ENCODE data around the gene HEATR3. TPM values are rescaled to one million over a fixed set of nuclear protein-coding genes. Genes with fewer than 3 reads are reported as not detected.

HEATR3 gene
- 11.0 TPM for total RNA-seq

DNA sequence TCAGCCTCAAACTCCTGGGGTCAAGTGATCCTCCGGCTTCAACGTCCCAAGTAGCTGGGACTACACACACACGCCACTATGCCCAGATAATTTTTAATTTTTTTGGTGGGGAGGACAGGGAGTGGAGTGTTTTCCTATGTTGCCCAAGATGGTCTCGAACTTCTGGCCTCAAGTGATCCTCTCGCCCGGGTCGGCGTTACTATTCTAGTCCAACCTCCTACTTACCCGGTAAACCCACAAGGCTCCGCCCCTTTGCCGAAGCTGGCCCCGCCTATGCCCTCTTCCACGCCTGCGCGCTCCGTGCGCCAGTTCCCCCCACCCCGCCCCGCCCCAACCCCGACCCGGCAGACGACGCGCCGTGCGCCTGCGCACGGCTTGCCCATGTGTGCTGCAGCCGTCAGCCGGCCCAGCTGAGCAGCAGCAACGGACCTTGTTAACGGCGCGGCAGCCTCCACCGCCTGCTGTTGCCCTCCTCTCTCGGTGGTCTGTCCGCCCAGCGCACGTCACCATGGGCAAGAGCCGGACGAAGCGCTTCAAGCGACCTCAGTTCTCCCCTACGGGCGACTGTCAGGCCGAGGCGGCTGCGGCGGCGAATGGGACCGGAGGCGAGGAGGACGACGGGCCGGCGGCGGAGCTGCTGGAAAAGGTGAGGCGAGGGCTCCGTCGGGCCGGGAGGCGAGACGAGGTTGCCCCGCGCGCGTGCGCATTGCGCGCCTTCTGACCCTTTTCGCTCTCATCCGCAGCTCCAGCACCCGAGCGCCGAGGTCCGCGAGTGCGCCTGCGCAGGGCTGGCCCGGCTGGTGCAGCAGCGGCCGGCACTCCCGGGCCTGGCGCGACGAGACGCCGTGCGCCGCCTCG, at the start of gene HEATR3:
TSS of gene HEATR3 (plus strand) at position 347 of the 858 bp plus-strand sequence. CDS start at position 509, 162 bp downstream.
- peak; percentile 93 to 94 (median 94) for DNase-seq (ENCODE audit: low read depth in 2 of 3, low spot score in 2 of 3)

DNA sequence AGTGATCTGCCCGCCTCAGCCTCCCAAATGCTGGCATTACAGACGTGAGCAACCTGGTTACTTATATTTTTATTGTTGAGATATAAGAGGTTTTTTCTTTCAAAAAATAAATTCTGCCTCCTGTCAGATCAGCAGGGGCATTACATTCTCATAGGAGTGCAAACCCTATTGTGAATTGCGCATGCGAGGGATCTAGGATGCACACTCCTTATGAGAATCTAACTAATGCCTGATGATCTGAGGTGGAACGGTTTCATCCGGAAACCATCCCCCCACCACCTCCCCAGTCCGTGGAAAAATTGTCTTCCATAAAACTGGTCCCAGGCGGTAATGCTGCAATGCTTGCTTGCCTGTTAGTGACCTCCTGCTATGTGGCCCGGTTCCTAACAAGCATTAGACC, 48.2 kb upstream of the HEATR3 start:
- DNase-seq (ENCODE audit: low read depth in 2 of 3, low spot score in 2 of 3): no peak

- DNase-seq (ENCODE audit: low read depth in 2 of 3, low spot score in 2 of 3): peak in 1 of 3 donors; percentile 29
Observed at GRCh38 chr16:50021544-50021943, 44.2 kb upstream of the HEATR3 start.

GRCh38 chr16:50023641-50024040, 42.1 kb upstream of the HEATR3 start:
- DNase-seq (ENCODE audit: low read depth in 2 of 3, low spot score in 2 of 3): no peak

- DNase-seq (ENCODE audit: low read depth in 2 of 3, low spot score in 2 of 3): no peak
Observed at GRCh38 chr16:50024207-50024606, 41.6 kb upstream of the HEATR3 start.

- peak; percentile 91 to 98 (median 96) for DNase-seq (ENCODE audit: low read depth in 2 of 3, low spot score in 2 of 3)
Observed at GRCh38 chr16:50024684-50025536, 40.9 kb upstream of the HEATR3 start, which contains the start of gene CNEP1R1. TSS of gene CNEP1R1 (plus strand) at chr16:50025225. CDS start at chr16:50025316, 91 bp downstream.

GRCh38 chr16:50025537-50025931, 40.2 kb upstream of the HEATR3 start:
- peak in 2 of 3 donors; percentile 9 to 36 for DNase-seq (ENCODE audit: low read depth in 2 of 3, low spot score in 2 of 3)

GRCh38 chr16:50027829-50028228, 37.9 kb upstream of the HEATR3 start:
- DNase-seq (ENCODE audit: low read depth in 2 of 3, low spot score in 2 of 3): no peak

DNA sequence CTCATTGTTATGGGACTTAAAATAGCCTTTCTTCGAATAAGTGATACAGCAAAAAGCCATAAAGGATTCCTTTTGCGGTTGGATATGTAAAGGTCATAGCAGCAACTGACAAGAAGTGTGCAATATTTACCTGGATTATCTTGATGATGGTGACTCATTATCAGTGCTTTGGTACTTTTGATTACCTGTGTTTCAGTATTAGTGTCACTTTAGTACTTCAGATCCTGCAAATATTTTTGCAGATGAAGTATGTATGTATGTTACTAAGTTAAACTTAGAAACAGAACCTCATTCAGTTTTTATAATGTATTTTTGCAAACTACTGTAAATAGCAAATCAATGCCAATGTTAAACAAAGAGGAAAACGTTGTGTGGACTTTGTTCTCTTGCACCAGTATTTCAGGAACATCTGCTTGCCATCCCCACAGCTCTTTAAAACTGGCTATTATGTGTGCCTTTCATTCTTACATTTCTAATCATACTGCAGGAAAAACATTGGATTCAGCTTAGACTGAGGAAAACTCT, 30.2 kb upstream of the HEATR3 start:
- DNase-seq (ENCODE audit: low read depth in 2 of 3, low spot score in 2 of 3): no peak

DNA sequence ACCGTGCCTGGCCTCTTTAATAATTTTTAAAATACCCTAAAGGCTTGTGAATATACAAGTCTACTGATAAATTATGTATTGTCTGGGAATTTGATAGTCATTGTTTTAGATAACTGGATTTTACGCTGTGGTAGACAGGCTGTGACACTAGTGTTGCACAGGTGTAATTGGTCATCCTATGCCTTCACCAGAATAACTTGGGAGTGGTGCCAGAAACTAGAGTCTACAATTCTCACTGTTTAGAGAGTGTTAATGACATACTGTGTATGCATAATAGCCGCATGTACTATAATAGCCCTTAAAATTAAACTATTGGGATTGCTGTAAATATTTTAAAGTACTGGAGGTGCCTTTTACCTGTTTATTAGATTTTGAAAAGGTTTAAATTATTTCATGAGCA, 29.3 kb upstream of the HEATR3 start:
- no peak for DNase-seq (ENCODE audit: low read depth in 2 of 3, low spot score in 2 of 3)

DNA sequence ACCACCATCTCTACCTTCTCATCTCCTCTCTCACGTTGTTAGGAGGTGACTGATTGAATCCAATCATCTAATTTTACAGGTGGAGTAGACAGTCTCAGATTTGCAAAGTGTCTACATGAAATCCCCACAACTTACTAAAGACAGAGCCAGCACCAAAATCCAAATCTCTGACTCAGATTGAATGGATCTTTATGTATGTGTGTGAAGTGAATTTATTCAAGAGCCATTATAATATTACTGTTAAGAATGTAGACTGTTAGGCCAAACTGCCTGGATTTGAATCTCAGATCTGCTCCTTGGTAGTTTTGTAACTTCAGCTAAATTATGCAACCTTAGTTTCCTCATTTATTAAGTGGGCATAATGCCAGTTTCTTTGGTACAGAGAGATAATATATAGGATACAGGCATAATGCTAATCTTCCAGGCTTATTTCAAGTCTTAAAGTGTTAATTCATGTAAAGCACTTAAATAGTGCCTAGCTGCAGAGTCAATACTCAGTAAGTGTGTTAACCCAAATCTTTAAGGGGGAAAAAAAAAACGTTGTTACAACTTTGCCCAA, 28.0 kb upstream of the HEATR3 start:
- peak in 1 of 3 donors; percentile 37 for DNase-seq (ENCODE audit: low read depth in 2 of 3, low spot score in 2 of 3)

DNA sequence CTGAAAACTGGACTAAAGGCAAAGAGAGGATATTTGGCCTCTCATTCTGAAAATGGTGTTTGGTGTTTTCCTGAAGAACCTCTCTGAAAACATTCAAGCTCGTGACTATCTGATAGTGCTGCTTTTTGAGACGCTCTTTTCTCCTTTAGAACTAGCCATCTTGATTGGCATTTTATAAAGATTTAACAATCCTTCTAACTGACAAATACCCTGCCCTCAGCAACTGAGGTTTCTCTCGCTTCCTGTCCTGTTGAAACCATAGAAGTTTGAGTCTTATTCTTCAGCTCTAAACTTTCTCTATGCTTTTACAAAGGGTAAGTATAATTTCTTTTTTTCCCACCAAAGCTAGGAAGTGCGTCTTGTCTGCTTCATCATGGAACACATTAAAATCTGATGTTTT, 27.5 kb upstream of the HEATR3 start:
- no peak for DNase-seq (ENCODE audit: low read depth in 2 of 3, low spot score in 2 of 3)

DNA sequence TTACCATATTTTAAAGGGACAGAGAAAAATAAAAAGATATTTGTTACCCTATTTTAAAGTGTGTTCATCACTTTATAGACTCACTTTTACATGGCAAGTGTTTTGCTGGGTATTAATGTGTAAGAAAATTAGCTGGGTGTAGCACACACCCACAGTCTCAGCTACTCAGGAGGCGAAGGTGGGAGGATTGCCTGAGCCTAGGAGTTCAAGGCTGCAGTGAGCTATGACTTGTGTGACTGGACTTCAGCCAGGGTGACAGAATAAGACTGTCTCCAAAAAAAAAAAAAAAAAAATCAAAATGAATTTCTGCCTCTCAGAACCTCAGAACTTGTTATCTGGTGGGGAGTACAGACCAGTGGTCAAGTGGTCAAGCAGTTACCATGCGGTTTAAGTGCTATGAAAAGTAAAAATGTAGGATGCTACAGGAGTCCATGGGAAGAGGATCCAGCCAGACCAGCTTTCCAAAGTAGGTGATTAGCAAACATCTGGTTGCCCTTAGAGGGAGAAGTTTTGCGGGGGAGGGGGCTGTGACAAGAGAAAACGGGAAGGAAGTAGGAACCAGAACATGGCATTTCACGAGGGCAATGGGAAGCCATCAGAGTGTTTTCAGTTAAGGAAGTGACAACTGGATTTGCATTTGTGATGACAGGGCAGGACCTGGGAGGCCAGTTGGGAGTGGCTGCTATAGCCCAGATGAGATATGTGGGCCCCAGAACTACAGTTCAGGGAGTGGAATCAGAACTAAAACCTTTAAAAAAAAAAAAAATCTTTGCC, 26.8 kb upstream of the HEATR3 start:
- DNase-seq (ENCODE audit: low read depth in 2 of 3, low spot score in 2 of 3): peak in 2 of 3 donors; percentile 33 to 66

DNA sequence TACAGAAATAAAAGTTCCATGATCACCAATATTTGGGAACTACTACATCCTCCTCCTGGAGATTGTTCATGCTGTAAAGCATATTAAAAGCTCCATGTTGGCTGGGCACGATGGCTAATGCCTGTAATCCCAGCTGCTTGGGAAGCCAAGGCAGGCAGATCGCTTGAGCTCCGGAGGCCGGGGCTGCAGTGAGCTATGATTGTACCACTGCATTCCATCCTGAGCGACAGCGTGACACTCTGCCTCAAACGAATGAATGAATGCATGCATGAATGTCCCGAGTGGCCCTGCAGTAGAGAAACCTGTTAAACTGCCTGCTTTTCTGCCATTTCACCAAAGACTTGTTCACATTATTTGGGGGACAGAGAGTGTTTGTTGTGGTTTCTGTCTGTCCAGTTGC, 25.8 kb upstream of the HEATR3 start:
- no peak for DNase-seq (ENCODE audit: low read depth in 2 of 3, low spot score in 2 of 3)

GRCh38 chr16:50040710-50041109, 25.1 kb upstream of the HEATR3 start:
- DNase-seq (ENCODE audit: low read depth in 2 of 3, low spot score in 2 of 3): no peak

GRCh38 chr16:50043358-50043757, 22.4 kb upstream of the HEATR3 start:
- no peak for DNase-seq (ENCODE audit: low read depth in 2 of 3, low spot score in 2 of 3)

DNA sequence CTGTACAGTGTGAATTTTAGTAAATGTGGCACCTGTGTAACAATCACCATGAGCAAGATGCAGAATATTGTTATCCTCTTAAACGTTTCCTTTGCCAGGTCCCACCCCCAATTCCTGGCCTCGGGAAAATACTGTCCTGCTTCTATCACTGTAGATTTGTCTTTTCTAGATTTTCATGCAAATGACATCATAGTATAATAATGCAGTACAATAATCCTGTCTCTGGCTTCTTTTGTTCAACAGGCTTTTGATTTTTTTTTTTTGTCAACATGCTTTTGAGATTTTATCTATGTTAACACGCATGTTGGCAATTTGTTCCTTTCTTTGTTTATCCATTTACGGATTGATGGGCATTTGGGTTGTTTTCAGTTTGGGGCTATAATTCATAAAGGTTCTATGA, 20.4 kb upstream of the HEATR3 start:
- DNase-seq (ENCODE audit: low read depth in 2 of 3, low spot score in 2 of 3): no peak

DNA sequence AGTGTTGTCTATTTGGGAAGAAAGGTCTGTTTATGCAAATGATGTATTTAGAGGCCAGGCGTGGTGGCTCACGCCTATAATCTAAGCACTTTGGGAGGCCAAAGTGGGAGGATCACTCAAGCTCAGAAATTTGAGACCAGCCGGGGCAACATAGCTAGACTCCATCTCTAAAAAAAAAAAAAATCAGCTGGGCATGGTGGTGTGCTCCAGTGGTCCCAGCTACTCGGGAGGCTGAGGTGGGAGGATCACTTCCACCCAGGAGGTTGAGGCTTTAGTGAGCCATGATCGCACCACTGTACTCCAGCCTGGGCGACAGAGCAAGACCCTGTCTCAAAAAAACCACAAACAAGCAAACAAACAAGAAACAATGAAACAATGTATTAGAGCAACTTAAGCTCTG, 18.9 kb upstream of the HEATR3 start:
- no peak for DNase-seq (ENCODE audit: low read depth in 2 of 3, low spot score in 2 of 3)

DNA sequence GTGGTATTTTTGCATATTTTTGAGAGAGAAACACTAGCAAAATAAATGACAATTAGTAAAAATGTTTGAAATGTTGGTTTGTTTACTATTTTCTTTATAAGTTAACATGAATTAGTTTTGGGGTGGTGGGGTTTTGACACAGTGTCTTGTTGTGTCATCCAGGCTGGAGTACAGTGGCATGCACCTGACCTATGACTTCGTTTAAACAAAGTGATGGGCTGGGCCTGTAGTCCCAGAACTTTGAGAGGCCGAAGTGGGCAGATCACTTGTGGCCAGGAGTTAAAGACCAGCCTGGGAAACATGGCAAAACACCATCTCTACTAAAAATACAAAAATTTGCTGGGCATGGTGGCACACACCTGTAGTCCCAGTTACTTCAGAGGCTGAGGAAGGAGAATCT, 17.9 kb upstream of the HEATR3 start:
- DNase-seq (ENCODE audit: low read depth in 2 of 3, low spot score in 2 of 3): no peak

- no peak for DNase-seq (ENCODE audit: low read depth in 2 of 3, low spot score in 2 of 3)
Observed at GRCh38 chr16:50050802-50051201, 15.0 kb upstream of the HEATR3 start.

All from hematopoietic multipotent progenitor cell (in vitro differentiated cells).